GM12875 (cell line): Measurements from ENCODE around the gene ZC3H14.

Source experiments
- H3K4me3 ChIP-seq: one replicate; pipeline ENCODE4 v1.5.1; 2011; ENCODE audit warnings: low read depth, low read length, control low read depth
- TF ChIP-seq, protein P1 (sequence below): IDR thresholded peaks from 2 replicates; pipeline ENCODE4 v1.5.1; 2011; ENCODE audit warnings: low read depth, mild to moderate bottlenecking, control low read depth, inconsistent platforms, low read length, moderate library complexity, borderline replicate concordance; ENCODE audit not compliant: insufficient read depth

The ZC3H14 gene

DNA sequence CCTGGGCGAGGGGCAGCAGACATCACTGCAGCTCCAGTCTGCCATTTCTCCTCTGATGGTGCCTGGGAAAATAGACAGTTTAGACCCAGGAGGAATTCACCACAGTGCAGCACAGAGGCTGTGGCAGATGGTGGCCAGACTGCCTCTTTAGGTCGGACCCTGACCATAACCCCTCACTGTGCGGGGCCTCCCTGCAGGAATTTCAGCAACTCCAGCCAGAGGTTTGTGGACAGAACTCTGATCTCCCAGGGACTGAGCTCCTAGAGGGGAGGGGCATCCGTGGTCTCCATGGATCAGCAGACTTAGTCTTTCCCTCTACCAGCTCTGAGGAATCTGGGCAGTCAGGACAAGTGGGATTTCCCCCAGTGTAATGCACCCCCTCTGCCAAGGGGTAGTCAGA is 106.5 kb downstream of the ZC3H14 start:
- TF ChIP-seq, protein P1, sequence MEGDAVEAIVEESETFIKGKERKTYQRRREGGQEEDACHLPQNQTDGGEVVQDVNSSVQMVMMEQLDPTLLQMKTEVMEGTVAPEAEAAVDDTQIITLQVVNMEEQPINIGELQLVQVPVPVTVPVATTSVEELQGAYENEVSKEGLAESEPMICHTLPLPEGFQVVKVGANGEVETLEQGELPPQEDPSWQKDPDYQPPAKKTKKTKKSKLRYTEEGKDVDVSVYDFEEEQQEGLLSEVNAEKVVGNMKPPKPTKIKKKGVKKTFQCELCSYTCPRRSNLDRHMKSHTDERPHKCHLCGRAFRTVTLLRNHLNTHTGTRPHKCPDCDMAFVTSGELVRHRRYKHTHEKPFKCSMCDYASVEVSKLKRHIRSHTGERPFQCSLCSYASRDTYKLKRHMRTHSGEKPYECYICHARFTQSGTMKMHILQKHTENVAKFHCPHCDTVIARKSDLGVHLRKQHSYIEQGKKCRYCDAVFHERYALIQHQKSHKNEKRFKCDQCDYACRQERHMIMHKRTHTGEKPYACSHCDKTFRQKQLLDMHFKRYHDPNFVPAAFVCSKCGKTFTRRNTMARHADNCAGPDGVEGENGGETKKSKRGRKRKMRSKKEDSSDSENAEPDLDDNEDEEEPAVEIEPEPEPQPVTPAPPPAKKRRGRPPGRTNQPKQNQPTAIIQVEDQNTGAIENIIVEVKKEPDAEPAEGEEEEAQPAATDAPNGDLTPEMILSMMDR = no peak
- no peak overlapping the region for H3K4me3 ChIP-seq
